Neuronal stem cell (in vitro differentiated cells): ENCODE results near the gene MRPL36.

Experiments
- DNase-seq: peaks from one replicate; pipeline ENCODE4 v3.0.0-alpha.2; 2013; ENCODE audit warnings: low spot score
- H2AFZ ChIP-seq: one replicate; pipeline ENCODE4 v1.6.1; 2013; ENCODE audit warnings: mild to moderate bottlenecking, low read length, inconsistent platforms
- H2AK5ac ChIP-seq: 2 replicates; pipeline ENCODE4 v1.6.1; 2013; ENCODE audit warnings: low read depth, mild to moderate bottlenecking, inconsistent platforms, low read length, moderate library complexity, mixed read lengths
- H2BK120ac ChIP-seq: 2 replicates; pipeline ENCODE4 v1.6.1; 2013; ENCODE audit warnings: low read depth, mild to moderate bottlenecking, inconsistent platforms, low read length, moderate library complexity, mixed read lengths
- H2BK12ac ChIP-seq: one replicate; pipeline ENCODE4 v1.6.1; 2013; ENCODE audit warnings: low read length, inconsistent platforms
- H2BK15ac ChIP-seq: 2 replicates; pipeline ENCODE4 v1.6.1; 2013; ENCODE audit warnings: mild to moderate bottlenecking, low read length, inconsistent platforms, mixed read lengths
- H2BK5ac ChIP-seq: one replicate; pipeline ENCODE4 v1.6.1; 2013; ENCODE audit warnings: inconsistent platforms, mild to moderate bottlenecking, low read length, moderate library complexity
- H3K14ac ChIP-seq: one replicate; pipeline ENCODE4 v1.6.1; 2013; ENCODE audit warnings: low read length, inconsistent platforms
- H3K18ac ChIP-seq: 2 replicates; pipeline ENCODE4 v1.6.1; 2013; ENCODE audit warnings: low read length, inconsistent platforms
- H3K23ac ChIP-seq: 2 replicates; pipeline ENCODE4 v1.6.1; 2013; ENCODE audit warnings: low read depth, mild to moderate bottlenecking, mixed read lengths, low read length, inconsistent platforms; ENCODE audit not compliant: poor library complexity
- H3K27ac ChIP-seq: replicated peaks from 3 replicates; pipeline ENCODE4 v1.5.1; 2013; ENCODE audit warnings: low read length, inconsistent platforms
- H3K27me3 ChIP-seq, 3 experiments: 2 replicates each; pipeline ENCODE4 v1.6.1; 2013; ENCODE audit warnings: low read length in 3 of 3, mild to moderate bottlenecking in 2 of 3, inconsistent platforms in 1 of 3, low read depth in 1 of 3, mixed read lengths in 1 of 3, moderate library complexity in 1 of 3; ENCODE audit not compliant: control insufficient read depth in 3 of 3, insufficient read depth in 3 of 3
- H3K36me3 ChIP-seq, 2 donors: replicated peaks in 1 of 2; 2 replicates each; pipeline ENCODE4 v1.6.1; 2013; ENCODE audit warnings: low read length in 2 of 2; ENCODE audit not compliant: control insufficient read depth in 2 of 2, insufficient read depth in 2 of 2
- H3K4ac ChIP-seq: 2 replicates; pipeline ENCODE4 v1.6.1; 2013; ENCODE audit warnings: inconsistent platforms, mild to moderate bottlenecking, low read length, moderate library complexity
- H3K4me1 ChIP-seq, 2 donors: 1 replicate in 1 of 2; 2 replicates in 1 of 2; pipeline ENCODE4 v1.6.1; 2013; ENCODE audit warnings: low read length in 2 of 2, low read depth in 1 of 2; ENCODE audit not compliant: control insufficient read depth in 2 of 2, insufficient read depth in 1 of 2
- H3K4me2 ChIP-seq: one replicate; pipeline ENCODE4 v1.6.1; 2013; ENCODE audit warnings: mild to moderate bottlenecking, low read length, inconsistent platforms; ENCODE audit not compliant: insufficient read depth, poor library complexity, severe bottlenecking
- H3K4me3 ChIP-seq, 2 donors: 2 replicates each; pipeline ENCODE4 v1.5.1; 2013; ENCODE audit warnings: low read length in 2 of 2, mild to moderate bottlenecking in 2 of 2, inconsistent platforms in 1 of 2, moderate library complexity in 1 of 2
- H3K79me1 ChIP-seq: one replicate; pipeline ENCODE4 v1.6.1; 2013; ENCODE audit warnings: low read depth, mild to moderate bottlenecking, inconsistent platforms, low read length, moderate library complexity
- H3K9ac ChIP-seq: one replicate; pipeline ENCODE4 v1.6.1; 2013; ENCODE audit warnings: mild to moderate bottlenecking, low read depth, low read length, inconsistent platforms; ENCODE audit not compliant: poor library complexity
- H3K9me3 ChIP-seq, 2 donors: replicated peaks in 1 of 2; 2 replicates each; pipeline versions ENCODE3 to v1.6.1; 2013; ENCODE audit warnings: low read length in 2 of 2, mild to moderate bottlenecking in 2 of 2, inconsistent platforms in 1 of 2, low read depth in 1 of 2, mixed read lengths in 1 of 2, moderate library complexity in 1 of 2; ENCODE audit not compliant: control insufficient read depth in 2 of 2, insufficient read depth in 1 of 2
- H4K8ac ChIP-seq: one replicate; pipeline ENCODE4 v1.6.1; 2013; ENCODE audit warnings: low read depth, mild to moderate bottlenecking, inconsistent platforms, low read length, moderate library complexity
- H4K91ac ChIP-seq: one replicate; pipeline ENCODE4 v1.6.1; 2013; ENCODE audit warnings: low read length, low read depth, mild to moderate bottlenecking, inconsistent platforms; ENCODE audit not compliant: poor library complexity
- WGBS, 2 donors: extraction: QIAGEN DNeasy Blood & Tissue Kit; methylation state at CpG; one replicate each; pipeline ENCODE4 v1.1.7; 2013; ENCODE audit warnings: missing lambda C conversion rate in 2 of 2, mixed read lengths in 1 of 2; ENCODE audit not compliant: insufficient read length in 2 of 2, insufficient replicate concordance in 1 of 2; ENCODE audit errors: extremely low coverage in 2 of 2; 5-methylcytosine and 5-hydroxymethylcytosine counted together

The MRPL36 gene

DNA sequence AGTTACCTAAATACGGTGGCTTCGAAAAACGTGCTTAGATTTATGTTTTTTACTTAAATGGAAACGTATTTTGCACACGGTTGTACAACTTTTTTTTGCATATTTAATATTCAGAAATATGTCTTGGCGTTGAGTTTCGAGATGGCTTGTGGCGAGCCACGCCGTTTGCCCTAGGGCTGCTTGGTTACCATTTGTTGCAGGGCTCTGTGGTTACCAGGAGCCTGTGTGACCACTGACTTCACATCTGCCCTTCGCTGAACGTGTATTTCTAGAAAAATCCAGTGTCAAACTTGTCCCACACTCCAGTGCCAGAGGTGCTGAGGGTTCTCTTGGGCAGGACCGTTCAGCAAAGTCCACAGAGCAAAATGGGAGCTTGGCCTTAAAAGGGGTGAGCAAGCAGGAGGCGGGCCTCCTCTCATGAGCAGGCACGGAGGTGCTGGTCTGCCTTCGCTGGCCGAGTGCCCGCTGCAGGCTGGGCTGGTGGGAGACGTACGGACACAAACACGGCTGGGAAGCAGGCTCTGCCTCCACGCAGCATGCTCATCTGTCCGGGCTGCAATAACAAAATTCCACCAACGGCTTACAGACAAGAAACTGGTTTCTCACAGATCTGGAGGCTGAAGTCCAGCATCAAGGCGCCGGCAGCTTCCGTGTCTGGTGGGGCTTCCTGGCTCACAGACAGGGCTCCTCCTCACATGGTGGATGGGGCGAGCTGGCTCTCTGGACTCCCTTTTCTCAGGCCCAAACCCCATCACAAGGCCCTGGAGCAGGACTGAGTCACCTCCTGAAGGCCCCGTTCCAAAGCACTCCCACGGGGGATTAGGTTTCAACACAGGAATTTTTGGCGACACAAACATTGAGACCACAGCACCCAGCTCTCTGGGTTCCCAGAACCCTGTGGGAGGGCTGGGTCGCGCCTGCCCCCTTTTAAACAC lies 5.4 kb downstream of the MRPL36 start:
- no peaks in the 10 kb centered on the region for H3K9me3 ChIP-seq
- H3K23ac ChIP-seq: no peak overlapping the region
- no peak overlapping the region for H2BK15ac ChIP-seq
- H3K18ac ChIP-seq: no peak overlapping the region
- no CpG with 5 or more reads among the region's 33 CpGs for WGBS, 2 donors
- H2BK12ac ChIP-seq: no peak overlapping the region
- H3K79me1 ChIP-seq: peaks cover 7% of the 10 kb centered on the region
- H3K4me2 ChIP-seq: no peak overlapping the region
- H2BK5ac ChIP-seq: no peak overlapping the region
- no peaks in the 10 kb centered on the region for H3K27me3 ChIP-seq
- peaks cover 16 to 32% of the 10 kb centered on the region in 2 donors for H3K36me3 ChIP-seq
- H2AK5ac ChIP-seq: no peak overlapping the region
- no peak overlapping the region for H3K9ac ChIP-seq
- H3K4me1 ChIP-seq: peaks cover 7 to 12% of the 10 kb centered on the region in 2 donors
- H2BK120ac ChIP-seq: no peak overlapping the region
- DNase-seq: no peak
- H3K4ac ChIP-seq: no peak overlapping the region
- H4K91ac ChIP-seq: no peak overlapping the region
- H4K8ac ChIP-seq: no peak overlapping the region
- H3K14ac ChIP-seq: no peak overlapping the region
- peak overlapping the region in 1 of 2 donors; percentile 3 for H3K4me3 ChIP-seq
- no peak overlapping the region for H3K27ac ChIP-seq
- H2AFZ ChIP-seq: no peak overlapping the region

- H3K14ac ChIP-seq: no peak overlapping the region
- no peaks in the 10 kb centered on the region for H3K27me3 ChIP-seq
- no CpG with 5 or more reads among the region's 10 CpGs for WGBS, 2 donors
- H3K23ac ChIP-seq: no peak overlapping the region
- no peak overlapping the region for H4K8ac ChIP-seq
- no peak overlapping the region for H3K4ac ChIP-seq
- no peak overlapping the region for H4K91ac ChIP-seq
- no peak overlapping the region for H3K27ac ChIP-seq
- H3K4me3 ChIP-seq: no peak overlapping the region
- no peak overlapping the region for H3K18ac ChIP-seq
- no peak overlapping the region for H2BK12ac ChIP-seq
- no peak overlapping the region for H2AFZ ChIP-seq
- H2AK5ac ChIP-seq: no peak overlapping the region
- DNase-seq: no peak
- H3K9ac ChIP-seq: no peak overlapping the region
- H3K9me3 ChIP-seq: no peaks in the 10 kb centered on the region
- H2BK15ac ChIP-seq: no peak overlapping the region
- no peak overlapping the region for H2BK5ac ChIP-seq
- H3K4me1 ChIP-seq: peaks cover 2 to 13% of the 10 kb centered on the region in 2 donors
- H2BK120ac ChIP-seq: no peak overlapping the region
- H3K4me2 ChIP-seq: no peak overlapping the region
- H3K36me3 ChIP-seq: peaks cover 16 to 26% of the 10 kb centered on the region in 2 donors
- peaks cover 6% of the 10 kb centered on the region for H3K79me1 ChIP-seq
Measured at GRCh38 chr5:1793301-1793740, 6.3 kb downstream of the MRPL36 start.

DNA sequence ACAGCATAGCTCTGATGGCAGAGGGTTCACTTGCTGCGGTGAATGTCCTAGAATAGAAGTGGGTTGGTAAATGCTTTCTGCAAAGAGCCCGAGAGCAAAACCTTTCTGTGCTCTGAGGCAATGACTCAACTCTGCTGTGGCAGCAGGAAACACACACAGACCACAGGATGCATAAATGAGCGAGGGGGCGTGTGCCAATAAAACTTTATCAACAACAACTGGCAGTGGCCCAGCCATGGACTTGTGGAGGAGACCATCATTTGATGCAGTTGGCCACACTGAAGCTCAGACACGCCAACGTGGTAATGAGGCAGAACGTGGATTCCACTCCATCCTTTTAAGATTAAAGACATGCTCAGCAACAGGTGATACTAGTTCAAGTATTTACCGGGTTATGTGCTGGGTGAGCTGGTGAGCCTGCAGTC lies 6.8 kb downstream of the MRPL36 start:
- Histone ChIP-seq H2BK5ac (no peak overlapping the region), H2AK5ac (no peak overlapping the region), H3K4ac (no peak overlapping the region), H4K8ac (no peak overlapping the region), H4K91ac (no peak overlapping the region), H3K9me3 (no peaks in the 10 kb centered on the region), H2BK15ac (no peak overlapping the region), H3K9ac (no peak overlapping the region), H3K18ac (no peak overlapping the region), H3K4me2 (no peak overlapping the region), H3K27ac (no peak overlapping the region), H3K4me3 (no peak overlapping the region), H3K27me3 (no peaks in the 10 kb centered on the region), H2BK120ac (no peak overlapping the region), H3K14ac (no peak overlapping the region), H2BK12ac (no peak overlapping the region), H3K23ac (no peak overlapping the region), H3K4me1 (peaks cover 2 to 13% of the 10 kb centered on the region in 2 donors), H3K79me1 (peaks cover 3% of the 10 kb centered on the region), H2AFZ (no peak overlapping the region), H3K36me3 (peaks cover 12 to 22% of the 10 kb centered on the region in 2 donors)
- no CpG with 5 or more reads among the region's 8 CpGs for WGBS, 2 donors
- DNase-seq: no peak

- Histone ChIP-seq H3K79me1 (no peaks in the 10 kb centered on the region), H3K4me3 (no peak overlapping the region), H3K9me3 (no peaks in the 10 kb centered on the region), H3K18ac (no peak overlapping the region), H2BK120ac (no peak overlapping the region), H3K4ac (no peak overlapping the region), H3K4me1 (peaks cover 2 to 13% of the 10 kb centered on the region in 2 donors), H3K27ac (no peak overlapping the region), H4K8ac (no peak overlapping the region), H2BK5ac (no peak overlapping the region), H4K91ac (no peak overlapping the region), H3K9ac (no peak overlapping the region), H3K36me3 (peaks cover 0 to 5% of the 10 kb centered on the region in 2 donors), H3K4me2 (no peak overlapping the region), H3K14ac (no peak overlapping the region), H2AFZ (no peak overlapping the region), H2BK15ac (no peak overlapping the region), H2AK5ac (no peak overlapping the region), H3K27me3 (no peaks in the 10 kb centered on the region), H3K23ac (no peak overlapping the region), H2BK12ac (no peak overlapping the region)
- no peak for DNase-seq
- no CpG with 5 or more reads among the region's 3 CpGs for WGBS, 2 donors
Measured at GRCh38 chr5:1791176-1791575, 8.5 kb downstream of the MRPL36 start.
